H1 (cell line): ENCODE measurements around the gene TRIM45. TPM values are rescaled to one million over a fixed set of nuclear protein-coding genes. Genes with fewer than 3 reads are reported as not detected.

ENCODE experiments used
- CBX5 ChIP-seq: fragments of 300-800, 300-1000 bp; sonication (generic); IDR thresholded peaks from 2 replicates; pipeline ENCODE4 v1.7.1; 2016; ENCODE audit warnings: antibody characterized with exemption, low read length, low read depth
- POLR2A ChIP-seq, 2 experiments: IDR thresholded peaks; 1 replicate in 1 of 2; 2 replicates in 1 of 2; pipeline ENCODE4 v1.6.1; 2011; ENCODE audit warnings: low read depth in 2 of 2, low read length in 2 of 2, mild to moderate bottlenecking in 2 of 2; ENCODE audit errors: control extremely low read depth in 1 of 2
- POLR2AphosphoS5 ChIP-seq: IDR thresholded peaks from 2 replicates; pipeline ENCODE4 v1.6.1; 2011; ENCODE audit warnings: low read depth, low read length
- POU5F1 ChIP-seq: IDR thresholded peaks from 2 replicates; pipeline ENCODE4 v1.6.1; 2011; ENCODE audit warnings: low read depth, mild to moderate bottlenecking, low read length, moderate library complexity
- TEAD4 ChIP-seq: IDR thresholded peaks from 2 replicates; pipeline ENCODE4 v1.6.1; 2012; ENCODE audit warnings: low read depth, low read length, inconsistent platforms, mixed read lengths
- polyA plus RNA-seq, 7 experiments: library from polyadenylated mRNA; depleted of rRNA in 3 of 7; stranded (reverse) in 5 of 7; unstranded in 2 of 7; fragments of >200 nt in 5 of 7; fragments of 200-250 nt in 2 of 7; gene quantifications; 1 replicate in 5 of 7; 2 replicates in 1 of 7; 4 replicates in 1 of 7; pipeline versions ENCODE4 v1.2.1 to v1.2.3, GENCODE V29; 2011 to 2013; ENCODE audit warnings: missing spikeins in 2 of 7, mixed read lengths in 2 of 7
- total RNA-seq: library from RNA; stranded (reverse); fragmentation: NEBNext Ultra II Directional; extraction: Animal tissue kit (Norgen Biotek cat#: 25700); gene quantifications from 2 replicates; pipeline ENCODE4 v1.2.1, GENCODE V29; 2021
- TF ChIP-seq, protein P1 (sequence below): IDR thresholded peaks from 2 replicates; pipeline ENCODE4 v1.6.1; 2012; ENCODE audit warnings: low read length, inconsistent platforms

Gene TRIM45
- total and polyA plus RNA-seq, 2 of the 8 experiments (the other 6 are each of a cell fraction or from before 2014, with no cell fraction given): 13.7 to 16.7 TPM

DNA sequence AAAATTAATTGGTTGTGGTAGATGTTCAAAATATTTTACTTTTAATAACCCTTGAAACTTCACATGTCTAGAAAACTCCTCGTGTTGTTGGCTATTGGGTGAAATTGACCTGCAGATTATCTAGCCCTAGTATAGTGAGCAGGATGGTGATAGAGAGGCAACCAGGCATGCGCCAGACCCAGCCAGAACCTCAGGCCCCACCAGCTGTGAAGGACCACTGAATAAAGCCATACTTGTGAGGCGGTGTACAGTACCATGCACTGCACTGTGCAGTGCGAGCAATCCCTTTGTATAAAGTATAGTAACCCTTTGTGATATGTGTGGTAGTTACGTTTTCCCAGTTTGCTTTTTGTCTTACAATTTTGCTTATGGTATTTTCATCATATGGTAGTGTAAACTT lies 53.0 kb downstream of the TRIM45 start (continued):
- TF ChIP-seq, protein P1, sequence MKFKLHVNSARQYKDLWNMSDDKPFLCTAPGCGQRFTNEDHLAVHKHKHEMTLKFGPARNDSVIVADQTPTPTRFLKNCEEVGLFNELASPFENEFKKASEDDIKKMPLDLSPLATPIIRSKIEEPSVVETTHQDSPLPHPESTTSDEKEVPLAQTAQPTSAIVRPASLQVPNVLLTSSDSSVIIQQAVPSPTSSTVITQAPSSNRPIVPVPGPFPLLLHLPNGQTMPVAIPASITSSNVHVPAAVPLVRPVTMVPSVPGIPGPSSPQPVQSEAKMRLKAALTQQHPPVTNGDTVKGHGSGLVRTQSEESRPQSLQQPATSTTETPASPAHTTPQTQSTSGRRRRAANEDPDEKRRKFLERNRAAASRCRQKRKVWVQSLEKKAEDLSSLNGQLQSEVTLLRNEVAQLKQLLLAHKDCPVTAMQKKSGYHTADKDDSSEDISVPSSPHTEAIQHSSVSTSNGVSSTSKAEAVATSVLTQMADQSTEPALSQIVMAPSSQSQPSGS: no peak
- TF ChIP-seq POLR2A (IDR thresholded peaks at IDR 0.05; ENCODE audit: control extremely low read depth in 1 of 2, low read depth in 2 of 2, low read length in 2 of 2) (no peak), CBX5 (no peak), POU5F1 (no peak), POLR2AphosphoS5 (no peak), TEAD4 (no peak)
